HepG2 (cell line): ENCODE results near the gene HOXB4. TPM values are rescaled to one million over a fixed set of nuclear protein-coding genes. Genes with fewer than 3 reads are reported as not detected.

Experiments used
- ATAC-seq: fragments of 200-7000 bp; cut with Tn5 transposase; 3 replicates; pipeline ENCODE4 v1.9.1; 2020; ENCODE audit warnings: mild to moderate bottlenecking, moderate library complexity
- BruUV-seq: library from RNA; stranded (reverse); fragments of 400-500 nt; replicated peaks from 2 replicates; lab custom pipeline; 2021; lab: Mats Ljungman, UMichigan
- CTCF ChIA-PET: fragments of 300-600 bp; formaldehyde crosslinking; extraction: SDS; loops from one replicate; lab custom pipeline; 2021; ENCODE audit warnings: low total read pairs, inconsistent platforms, low intra/inter-chr PET ratio; lab: Yijun Ruan, JAX
- POLR2A ChIA-PET: fragments of 350-600 bp; sonication (Branson Sonifier 250); formaldehyde crosslinking; loops from one replicate; lab custom pipeline; 2020; ENCODE audit warnings: antibody characterized with exemption, inconsistent platforms; lab: Yijun Ruan, JAX
- DNase-seq: peaks from one replicate; pipeline ENCODE4 v3.0.0-alpha.2; 2015; ENCODE audit warnings: low spot score
- FAIRE-seq: peaks from 3 replicates; lab custom pipeline; 2011; peaks lifted over from hg19 to GRCh38; lab: Jason Lieb, UNC
- H2AFZ ChIP-seq: one replicate; pipeline ENCODE4 v1.6.1; 2011; ENCODE audit warnings: low read length, inconsistent platforms
- H3K27ac ChIP-seq: fragments of 300-600 bp; 3 replicates; pipeline ENCODE4 v1.8.0; 2011; ENCODE audit warnings: mixed run types, mild to moderate bottlenecking, mixed read lengths, low read length, inconsistent platforms; ENCODE audit not compliant: insufficient read depth; ENCODE audit errors: extremely low read length
- H3K27me3 ChIP-seq, 2 experiments: fragments of 200-600 bp in 1 of 2; 2 replicates in 1 of 2; 3 replicates in 1 of 2; pipeline versions ENCODE4 v1.6.0 to v1.8.0; 2011; ENCODE audit warnings: low read length in 2 of 2, mild to moderate bottlenecking in 2 of 2, moderate library complexity in 2 of 2, inconsistent platforms in 1 of 2; ENCODE audit not compliant: insufficient read depth in 2 of 2, control insufficient read depth in 1 of 2
- H3K36me3 ChIP-seq, 2 experiments: fragments of 200-600 bp in 1 of 2; replicated peaks in 1 of 2; 2 replicates in 1 of 2; 3 replicates in 1 of 2; pipeline versions ENCODE4 v1.5.1 to v1.8.0; 2011; ENCODE audit warnings: low read length in 2 of 2, inconsistent platforms in 1 of 2; ENCODE audit not compliant: insufficient read depth in 2 of 2, control insufficient read depth in 1 of 2
- H3K4me1 ChIP-seq: 2 replicates; pipeline ENCODE4 v1.5.1; 2012; ENCODE audit warnings: low read length, inconsistent platforms; ENCODE audit not compliant: insufficient read depth
- H3K4me2 ChIP-seq: 2 replicates; pipeline ENCODE4 v1.6.0; 2011; ENCODE audit warnings: low read depth, low read length, inconsistent platforms
- H3K4me3 ChIP-seq, 3 experiments: fragments of 200-600 bp in 1 of 3; sonication (generic), shearing (Covaris generic) in 1 of 3; replicated peaks in 1 of 3; 2 replicates each; pipeline ENCODE4 v1.5.1; 2011 to 2016; ENCODE audit warnings: low read length in 3 of 3, inconsistent platforms in 2 of 3, low read depth in 2 of 3, mild to moderate bottlenecking in 2 of 3, control low read depth in 1 of 3, mixed read lengths in 1 of 3; ENCODE audit not compliant: insufficient read depth in 1 of 3
- H3K79me2 ChIP-seq: one replicate; pipeline ENCODE4 v1.6.1; 2011; ENCODE audit warnings: low read length, inconsistent platforms; ENCODE audit not compliant: insufficient read depth
- H3K9ac ChIP-seq: 2 replicates; pipeline ENCODE4 v1.6.0; 2011; ENCODE audit warnings: mild to moderate bottlenecking, low read depth, low read length, inconsistent platforms; ENCODE audit not compliant: insufficient read depth
- H3K9me3 ChIP-seq: 2 replicates; pipeline ENCODE4 v1.5.1; 2012; ENCODE audit warnings: mild to moderate bottlenecking, low read length
- H4K20me1 ChIP-seq: 2 replicates; pipeline ENCODE4 v1.6.0; 2011; ENCODE audit warnings: inconsistent platforms, mild to moderate bottlenecking, low read length, moderate library complexity; ENCODE audit not compliant: insufficient read depth
- CSRNP2 ChIP-seq: sonication (generic); formaldehyde crosslinking; conservative IDR thresholded peaks from 2 replicates; pipeline ENCODE4 v1.8.0; 2022; ENCODE audit warnings: low read depth, missing genetic modification reagents
- NFIB ChIP-seq: sonication (generic); formaldehyde crosslinking; IDR thresholded peaks from 2 replicates; pipeline ENCODE4 v1.9.0; 2021; ENCODE audit warnings: missing genetic modification reagents, mild to moderate bottlenecking, borderline replicate concordance
- NPAS2 ChIP-seq: sonication (generic); formaldehyde crosslinking; IDR thresholded peaks from 2 replicates; pipeline ENCODE4 v1.8.0; 2022; ENCODE audit warnings: mild to moderate bottlenecking, missing genetic modification reagents, borderline replicate concordance
- TCF12 ChIP-seq, 2 experiments: fragments of 450-650 bp in 1 of 2; sonication (generic) in 1 of 2; formaldehyde crosslinking in 1 of 2; IDR thresholded peaks; 2 replicates each; pipeline versions ENCODE4 v1.6.1 to v1.8.0; 2017 to 2022; ENCODE audit warnings: antibody characterized with exemption in 1 of 2, mild to moderate bottlenecking in 1 of 2, missing genetic modification reagents in 1 of 2, moderate library complexity in 1 of 2
- TCF7 ChIP-seq: sonication (generic); IDR thresholded peaks from 2 replicates; pipeline ENCODE4 v1.6.1; 2016; ENCODE audit warnings: antibody characterized with exemption, low read depth
- ZBTB20 ChIP-seq: sonication (generic); formaldehyde crosslinking; IDR thresholded peaks from 2 replicates; pipeline ENCODE4 v1.8.1; 2023; ENCODE audit warnings: missing genetic modification reagents, low read depth, mild to moderate bottlenecking, borderline replicate concordance
- ZHX2 ChIP-seq, 2 experiments: sonication (generic) in 1 of 2; formaldehyde crosslinking in 1 of 2; IDR thresholded peaks; 2 replicates each; pipeline versions ENCODE4 v1.6.1 to v1.9.0; 2014 to 2022; ENCODE audit warnings: antibody characterized with exemption in 1 of 2, borderline replicate concordance in 1 of 2, inconsistent platforms in 1 of 2, low read depth in 1 of 2, missing genetic modification reagents in 1 of 2
- ZNF598 ChIP-seq: sonication (generic); formaldehyde crosslinking; IDR thresholded peaks from 2 replicates; pipeline ENCODE4 v1.5.1; 2020; ENCODE audit warnings: mild to moderate bottlenecking, missing genetic modification reagents, borderline replicate concordance
- ZXDC ChIP-seq: sonication (generic); formaldehyde crosslinking; IDR thresholded peaks from 2 replicates; pipeline ENCODE4 v1.5.0; 2020; ENCODE audit warnings: mild to moderate bottlenecking, missing genetic modification reagents
- WGBS: methylation state at CpG from one replicate; pipeline ENCODE4 v1.1.6; 2017; ENCODE audit warnings: low lambda C conversion rate; 5-methylcytosine and 5-hydroxymethylcytosine counted together
- in situ Hi-C: cut with HindIII; loops from 2 replicates; pipeline ENCODE4 v1.10.0; 2017; ENCODE audit warnings: low pct_unique_long_range_greater_than_20kb; ENCODE audit not compliant: extremely low pct_ligation_motif_present
- intact Hi-C: fragments of 100-400 bp; cut with micrococcal nuclease; formaldehyde crosslinking; loops from one replicate; pipeline ENCODE4 v1.10.0; 2022; ENCODE audit not compliant: unreplicated experiment
- polyA plus RNA-seq, 8 experiments: library from polyadenylated mRNA; depleted of rRNA in 3 of 8; stranded (reverse) in 7 of 8; unstranded in 1 of 8; fragments of >200 nt; fragmentation: Illumina TruSeq in 4 of 8; extraction: Trizol in 4 of 8; gene quantifications; 2 replicates each; pipeline versions ENCODE4 v1.2.1 to v1.2.3, GENCODE V29; 2011 to 2016; ENCODE audit warnings: low read depth in 4 of 8, missing spikeins in 1 of 8, mixed read lengths in 1 of 8; ENCODE audit not compliant: insufficient read depth in 1 of 8
- total RNA-seq, 5 experiments: library from RNA; depleted of rRNA; stranded (reverse); fragments of >200 nt; fragmentation: Illumina TruSeq; extraction: Trizol; gene quantifications; 2 replicates each; pipeline ENCODE4 v1.2.3, GENCODE V29; 2016; ENCODE audit warnings: low read depth in 1 of 5

Gene HOXB4
- total and polyA plus RNA-seq, 2 of the 13 experiments (the other 11 are each of a cell fraction or from before 2014, with no cell fraction given), result not detected

- no TSS peak for BruUV-seq
- Histone ChIP-seq H3K79me2 (no peaks in the 10 kb centered on the region), H3K4me3 (peak overlapping the region in 1 of 3 experiments; percentile 9; a peak in 1 of 6 replicates), H3K27ac (no peak overlapping the region), H3K4me2 (peak overlapping the region; percentile 41), H4K20me1 (no peaks in the 10 kb centered on the region; the same call in 1 of the 2 replicates), H3K4me1 (0 out of 2 replicates have a peak, but pooled peaks cover 6% of the 10 kb centered on the region), H3K9me3 (no peaks in the 10 kb centered on the region), H3K36me3 (no peaks in the 10 kb centered on the region), H3K27me3 (peaks cover 50 to 91% of the 10 kb centered on the region in 2 experiments), H3K9ac (no peak overlapping the region), H2AFZ (no peak overlapping the region)
- in situ Hi-C loops, result no loop called here
- ChIA-PET POLR2A (interaction anchor here (0.6 kb wide), 1 partner anchor 436 kb away, joined by 3 read pairs; no protein-coding TSS in a partner anchor), CTCF (interaction anchor here (0.8 to 1.9 kb wide), 4 partner anchors 242 to 441 kb away, joined by 3 to 7 read pairs (median 4); no protein-coding TSS in a partner anchor)
- WGBS, result 7% methylated on average over 36 of the region's 37 CpGs
- no peak for FAIRE-seq
- intact Hi-C loops, result loop anchor here (1.0 kb wide), 1 partner anchor 258 kb away; no protein-coding TSS in a partner anchor
- peak; percentile 81 for ATAC-seq
- peak; percentile 31 for DNase-seq
- no peak for TF ChIP-seq NFIB (CRISPR knock-in tag)
- no peak for TF ChIP-seq ZNF598 (CRISPR knock-in tag)
- no peak for TF ChIP-seq NPAS2 (CRISPR knock-in tag)
- no peak for TF ChIP-seq ZHX2 (IDR thresholded peaks at IDR 0.05; ENCODE audit: low read depth)
- TF ChIP-seq ZHX2 (CRISPR knock-in tag; IDR thresholded peaks at IDR 0.05; ENCODE audit: borderline replicate concordance), result no peak
- TF ChIP-seq ZXDC (CRISPR knock-in tag), result no peak
- no peak for TF ChIP-seq ZBTB20
- no peak for TF ChIP-seq TCF12 (IDR thresholded peaks at IDR 0.05)
- no peak for TF ChIP-seq TCF12 (CRISPR knock-in tag; IDR thresholded peaks at IDR 0.05)
- no peak for TF ChIP-seq CSRNP2 (CRISPR knock-in tag)
- no peak for TF ChIP-seq TCF7
Measured at GRCh38 chr17:48593840-48594537, 15.8 kb upstream of the HOXB4 start.
